ENCODE results near the gene NUCKS1. TPM values are rescaled to one million over a fixed set of nuclear protein-coding genes. Genes with fewer than 3 reads are reported as not detected.

The NUCKS1 gene
- total RNA-seq, 1 donor from 2014 or later: 700 TPM

DNA sequence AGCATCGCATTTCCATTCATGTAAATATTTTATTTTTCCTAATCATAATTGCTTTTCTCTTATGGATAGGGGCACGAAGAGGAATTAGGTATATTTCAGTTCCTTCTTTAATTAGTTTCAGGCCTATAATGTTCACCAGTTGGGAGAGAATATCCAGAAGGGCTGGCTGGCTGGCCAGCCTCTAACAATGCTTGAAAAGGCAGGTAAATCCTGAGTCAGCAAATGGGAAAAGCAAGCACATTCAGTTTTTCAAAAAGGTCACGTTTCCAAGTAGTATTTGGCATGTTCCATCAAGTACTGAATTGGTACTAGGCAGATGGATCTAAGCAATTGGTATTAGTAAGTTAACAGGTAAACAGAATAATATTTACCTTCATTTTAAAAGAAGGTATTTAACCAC, 17.3 kb upstream of the NUCKS1 start:
- Mint-ChIP-seq H3K9me3 (no peaks in the 10 kb centered on the region), H3K36me3 (no peaks in the 10 kb centered on the region), H3K4me1 (no peaks in the 10 kb centered on the region), H3K4me3 (no peak overlapping the region), H3K27me3 (ENCODE audit: insufficient read depth, low read depth) (peaks cover 8% of the 10 kb centered on the region), H3K27ac (no peak overlapping the region)
- Histone ChIP-seq H2AFZ (replicated peaks) (no peak overlapping the region), H3K4me3 (no peak overlapping the region), H3K4me2 (no peak overlapping the region), H3K36me3 (no peaks in the 10 kb centered on the region), H3F3A (ENCODE audit: low read depth) (no peaks in the 10 kb centered on the region), H3K79me2 (ENCODE audit: low read depth) (no peaks in the 10 kb centered on the region), H3K4me1 (no peaks in the 10 kb centered on the region), H3K27me3 (peaks cover under 1% of the 10 kb centered on the region), H3K27ac (no peak overlapping the region), H3K9me3 (ENCODE audit: low read depth) (no peaks in the 10 kb centered on the region), H3K9ac (no peak overlapping the region), H4K20me1 (ENCODE audit: low read depth) (no peaks in the 10 kb centered on the region)
- TF ChIP-seq EZH2phosphoT487 (IDR thresholded peaks at IDR 0.05): no peak
- TF ChIP-seq, protein P1, sequence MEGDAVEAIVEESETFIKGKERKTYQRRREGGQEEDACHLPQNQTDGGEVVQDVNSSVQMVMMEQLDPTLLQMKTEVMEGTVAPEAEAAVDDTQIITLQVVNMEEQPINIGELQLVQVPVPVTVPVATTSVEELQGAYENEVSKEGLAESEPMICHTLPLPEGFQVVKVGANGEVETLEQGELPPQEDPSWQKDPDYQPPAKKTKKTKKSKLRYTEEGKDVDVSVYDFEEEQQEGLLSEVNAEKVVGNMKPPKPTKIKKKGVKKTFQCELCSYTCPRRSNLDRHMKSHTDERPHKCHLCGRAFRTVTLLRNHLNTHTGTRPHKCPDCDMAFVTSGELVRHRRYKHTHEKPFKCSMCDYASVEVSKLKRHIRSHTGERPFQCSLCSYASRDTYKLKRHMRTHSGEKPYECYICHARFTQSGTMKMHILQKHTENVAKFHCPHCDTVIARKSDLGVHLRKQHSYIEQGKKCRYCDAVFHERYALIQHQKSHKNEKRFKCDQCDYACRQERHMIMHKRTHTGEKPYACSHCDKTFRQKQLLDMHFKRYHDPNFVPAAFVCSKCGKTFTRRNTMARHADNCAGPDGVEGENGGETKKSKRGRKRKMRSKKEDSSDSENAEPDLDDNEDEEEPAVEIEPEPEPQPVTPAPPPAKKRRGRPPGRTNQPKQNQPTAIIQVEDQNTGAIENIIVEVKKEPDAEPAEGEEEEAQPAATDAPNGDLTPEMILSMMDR (IDR thresholded peaks at IDR 0.05): no peak
- TF ChIP-seq EZH2 (IDR thresholded peaks at IDR 0.05): no peak
- no peak for DNase-seq (ENCODE audit: low spot score)

DNA sequence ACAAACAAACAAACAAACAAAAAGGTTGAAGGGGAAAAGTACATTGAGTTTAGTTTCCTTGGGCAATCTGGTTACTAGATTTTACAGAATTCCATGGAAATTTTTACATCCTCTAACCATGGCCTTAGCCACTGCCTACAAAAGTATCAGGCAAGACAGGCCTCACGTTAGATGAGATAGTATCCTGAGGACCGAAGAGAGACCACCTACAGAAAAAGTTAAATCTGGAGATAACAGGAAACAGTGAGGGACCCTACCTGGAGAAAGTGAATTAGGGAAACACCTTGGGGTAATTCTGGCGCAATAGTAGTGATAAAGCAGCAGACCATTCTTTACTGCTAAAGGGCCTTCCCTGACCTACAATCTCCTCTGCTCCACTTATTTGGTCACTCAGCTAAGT, 16.6 kb upstream of the NUCKS1 start:
- no peaks in the 10 kb centered on the region for H3F3A ChIP-seq (ENCODE audit: low read depth)
- no peaks in the 10 kb centered on the region for H4K20me1 ChIP-seq (ENCODE audit: low read depth)
- H2AFZ ChIP-seq (replicated peaks): no peak overlapping the region
- no peaks in the 10 kb centered on the region for H3K4me1 ChIP-seq
- H3K27ac ChIP-seq: no peak overlapping the region
- Mint-ChIP-seq H3K27me3 (ENCODE audit: insufficient read depth, low read depth) (peaks cover 5% of the 10 kb centered on the region), H3K4me1 (no peaks in the 10 kb centered on the region), H3K27ac (no peak overlapping the region), H3K36me3 (no peaks in the 10 kb centered on the region), H3K9me3 (no peaks in the 10 kb centered on the region), H3K4me3 (no peak overlapping the region)
- no peak overlapping the region for H3K4me2 ChIP-seq
- no peak overlapping the region for H3K9ac ChIP-seq
- no peaks in the 10 kb centered on the region for H3K27me3 ChIP-seq
- no peak overlapping the region for H3K4me3 ChIP-seq
- TF ChIP-seq, protein P1 (IDR thresholded peaks at IDR 0.05): no peak
- TF ChIP-seq EZH2phosphoT487 (IDR thresholded peaks at IDR 0.05) (no peak), EZH2 (IDR thresholded peaks at IDR 0.05) (no peak)
- DNase-seq (ENCODE audit: low spot score): no peak
- H3K9me3 ChIP-seq (ENCODE audit: low read depth): no peaks in the 10 kb centered on the region
- H3K36me3 ChIP-seq: no peaks in the 10 kb centered on the region
- H3K79me2 ChIP-seq (ENCODE audit: low read depth): no peaks in the 10 kb centered on the region

DNA sequence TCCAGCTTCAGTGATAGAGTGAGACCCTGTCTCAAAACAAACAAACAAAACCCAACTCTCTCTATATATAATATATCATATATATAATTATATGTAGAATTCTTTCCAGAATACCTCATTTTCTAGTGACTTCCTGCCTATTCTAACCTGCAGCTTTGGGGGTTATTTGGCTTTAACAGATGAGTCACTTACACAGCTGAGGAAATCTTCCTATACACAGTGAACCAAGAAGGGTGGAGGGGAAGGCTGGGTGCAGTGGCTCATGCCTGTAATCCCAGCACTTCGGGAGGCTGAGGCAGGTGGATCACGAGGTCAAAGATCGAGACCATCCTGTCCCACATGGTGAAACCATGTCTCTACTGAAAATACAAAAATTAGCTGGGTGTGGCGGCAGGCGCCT, 16.1 kb upstream of the NUCKS1 start:
- Mint-ChIP-seq H3K4me1 (no peaks in the 10 kb centered on the region), H3K27ac (no peak overlapping the region), H3K4me3 (no peak overlapping the region)

More for the DNA sequence above, 16.1 kb upstream of the NUCKS1 start:
- H3K27me3 ChIP-seq: no peaks in the 10 kb centered on the region
- no peak overlapping the region for H3K27ac ChIP-seq
- no peaks in the 10 kb centered on the region for H3F3A ChIP-seq (ENCODE audit: low read depth)
- H3K4me1 ChIP-seq: no peaks in the 10 kb centered on the region
- no peaks in the 10 kb centered on the region for H3K9me3 ChIP-seq (ENCODE audit: low read depth)
- TF ChIP-seq EZH2phosphoT487 (IDR thresholded peaks at IDR 0.05) (no peak), EZH2 (IDR thresholded peaks at IDR 0.05) (no peak)
- TF ChIP-seq, protein P1 (IDR thresholded peaks at IDR 0.05): no peak
- H3K79me2 ChIP-seq (ENCODE audit: low read depth): no peaks in the 10 kb centered on the region
- Mint-ChIP-seq H3K27me3 (ENCODE audit: insufficient read depth, low read depth) (peaks cover 5% of the 10 kb centered on the region), H3K9me3 (no peaks in the 10 kb centered on the region), H3K36me3 (no peaks in the 10 kb centered on the region)
- no peaks in the 10 kb centered on the region for H3K36me3 ChIP-seq
- no peak overlapping the region for H3K4me2 ChIP-seq
- H4K20me1 ChIP-seq (ENCODE audit: low read depth): no peaks in the 10 kb centered on the region
- H2AFZ ChIP-seq (replicated peaks): no peak overlapping the region
- H3K4me3 ChIP-seq: no peak overlapping the region
- no peak overlapping the region for H3K9ac ChIP-seq
- no peak for DNase-seq (ENCODE audit: low spot score)
